Tibial artery (tissue), 4 donors: ENCODE data around the gene TYSND1.
"Not testable (repeated sequence)": the region's sequence is repeated elsewhere in the genome, so short reads cannot be mapped to it uniquely, and the experiment has no call there.

Experiments
- DNase-seq, 2 donors: peaks; one replicate each; pipeline ENCODE4 v3.0.0-alpha.2; 2019
- H3K27ac ChIP-seq, 2 donors: fragments of 200-600 bp; sonication (generic) in 1 of 2; 1 replicate in 1 of 2; 2 replicates in 1 of 2; pipeline ENCODE4 v1.5.1; 2018 to 2019; ENCODE audit warnings: mild to moderate bottlenecking in 1 of 2
- H3K27me3 ChIP-seq, 2 donors: fragments of 200-600 bp; sonication (generic) in 1 of 2; one replicate each; pipeline versions ENCODE4 v1.5.1 to v1.6.0; 2016 to 2019
- H3K36me3 ChIP-seq, 3 donors: fragments of 200-600 bp; sonication (generic) in 2 of 3; one replicate each; pipeline ENCODE4 v1.5.1; 2016 to 2019; ENCODE audit warnings: mild to moderate bottlenecking in 2 of 3
- H3K4me1 ChIP-seq, 4 donors: fragments of 200-600 bp; sonication (generic) in 2 of 4; 1 replicate in 3 of 4; 2 replicates in 1 of 4; pipeline ENCODE4 v1.5.1; 2016 to 2019
- H3K4me3 ChIP-seq, 2 donors: fragments of 200-600 bp; sonication (generic) in 1 of 2; 1 replicate in 1 of 2; 2 replicates in 1 of 2; pipeline ENCODE4 v1.5.1; 2018 to 2019; ENCODE audit warnings: mild to moderate bottlenecking in 2 of 2
- H3K9me3 ChIP-seq, 3 donors: fragments of 200-600 bp; sonication (generic) in 1 of 3; one replicate each; pipeline ENCODE4 v1.5.1; 2016 to 2019
- intact Hi-C: fragments of 100-400 bp; cut with DNase I; formaldehyde crosslinking; loops from one replicate; pipeline ENCODE4 v1.15.0; 2023; ENCODE audit warnings: low total_unique reads
- TF ChIP-seq, protein P1 (sequence below), 2 experiments: fragments of 200-600 bp in 1 of 2; fragments of 450-650 bp in 1 of 2; IDR thresholded peaks; one replicate each; pipeline ENCODE4 v1.5.1; 2017 to 2019; ENCODE audit warnings: antibody characterized with exemption in 2 of 2, mild to moderate bottlenecking in 1 of 2, moderate library complexity in 1 of 2

TYSND1 gene

DNA sequence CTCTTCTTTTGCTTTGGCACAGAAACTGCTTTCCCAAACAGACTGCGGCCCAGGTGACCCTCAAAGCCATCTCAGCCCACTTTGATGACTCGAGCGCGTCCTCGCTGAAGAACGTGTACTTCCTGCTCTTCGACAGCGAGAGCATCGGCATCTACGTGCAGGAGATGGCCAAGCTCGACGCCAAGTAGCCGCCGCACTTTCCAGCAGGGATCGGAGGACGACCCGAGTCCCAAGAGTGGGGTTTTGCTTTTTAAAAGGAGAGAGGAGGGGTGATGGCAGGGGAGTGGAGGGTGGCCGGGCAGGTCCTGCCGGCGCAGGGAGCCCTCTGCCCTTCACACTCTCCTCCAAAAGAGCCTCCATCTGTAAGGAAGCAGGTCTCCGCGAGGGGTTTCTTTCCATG is 35.0 kb downstream of the TYSND1 start:
- Histone ChIP-seq H3K4me1 (no peaks in the 10 kb centered on the region), H3K9me3 (no peaks in the 10 kb centered on the region), H3K27me3 (no peaks in the 10 kb centered on the region), H3K4me3 (no peak overlapping the region), H3K27ac (no peak overlapping the region), H3K36me3 (peaks cover 47 to 80% (median 58%) of the 10 kb centered on the region in 3 donors)
- no peak for DNase-seq
- TF ChIP-seq, protein P1, sequence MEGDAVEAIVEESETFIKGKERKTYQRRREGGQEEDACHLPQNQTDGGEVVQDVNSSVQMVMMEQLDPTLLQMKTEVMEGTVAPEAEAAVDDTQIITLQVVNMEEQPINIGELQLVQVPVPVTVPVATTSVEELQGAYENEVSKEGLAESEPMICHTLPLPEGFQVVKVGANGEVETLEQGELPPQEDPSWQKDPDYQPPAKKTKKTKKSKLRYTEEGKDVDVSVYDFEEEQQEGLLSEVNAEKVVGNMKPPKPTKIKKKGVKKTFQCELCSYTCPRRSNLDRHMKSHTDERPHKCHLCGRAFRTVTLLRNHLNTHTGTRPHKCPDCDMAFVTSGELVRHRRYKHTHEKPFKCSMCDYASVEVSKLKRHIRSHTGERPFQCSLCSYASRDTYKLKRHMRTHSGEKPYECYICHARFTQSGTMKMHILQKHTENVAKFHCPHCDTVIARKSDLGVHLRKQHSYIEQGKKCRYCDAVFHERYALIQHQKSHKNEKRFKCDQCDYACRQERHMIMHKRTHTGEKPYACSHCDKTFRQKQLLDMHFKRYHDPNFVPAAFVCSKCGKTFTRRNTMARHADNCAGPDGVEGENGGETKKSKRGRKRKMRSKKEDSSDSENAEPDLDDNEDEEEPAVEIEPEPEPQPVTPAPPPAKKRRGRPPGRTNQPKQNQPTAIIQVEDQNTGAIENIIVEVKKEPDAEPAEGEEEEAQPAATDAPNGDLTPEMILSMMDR (IDR thresholded peaks at IDR 0.05): no peak
- intact Hi-C loops: no loop called here

DNA sequence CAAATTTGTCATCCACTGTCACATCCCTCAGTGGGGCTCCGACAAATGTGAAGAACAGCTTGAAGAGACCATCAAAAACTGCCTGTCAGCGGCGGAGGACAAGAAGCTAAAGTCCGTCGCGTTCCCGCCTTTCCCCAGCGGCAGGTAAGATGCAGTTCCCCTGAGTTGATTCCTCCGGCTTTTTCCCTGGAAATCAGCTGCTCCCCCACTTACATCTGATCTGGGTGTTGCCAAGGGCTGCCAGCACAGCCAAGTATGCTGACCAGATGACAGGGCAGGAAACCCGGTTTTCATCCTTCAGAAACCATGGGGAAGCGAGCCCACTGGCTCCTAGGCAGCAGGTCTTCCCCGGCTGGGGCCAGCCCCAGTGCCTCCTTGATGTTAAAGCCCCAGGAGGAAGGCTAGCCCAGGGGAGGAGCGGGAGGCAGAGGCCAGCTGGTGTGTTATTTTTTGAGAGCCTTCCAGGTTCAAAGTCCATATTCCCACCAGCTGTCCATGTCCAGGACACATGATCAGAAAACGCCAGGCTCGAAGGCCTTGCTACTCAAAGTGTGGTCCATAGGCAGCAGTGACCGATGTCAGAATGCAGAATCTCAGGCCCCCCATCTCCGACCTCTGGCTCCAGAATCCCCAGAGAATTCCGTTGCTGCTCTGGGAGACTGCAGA is 37.3 kb downstream of the TYSND1 start:
- Histone ChIP-seq H3K36me3 (peaks cover 36 to 79% (median 44%) of the 10 kb centered on the region in 3 donors), H3K9me3 (no peaks in the 10 kb centered on the region), H3K4me1 (no peaks in the 10 kb centered on the region), H3K27me3 (no peaks in the 10 kb centered on the region), H3K4me3 (no peak overlapping the region), H3K27ac (no peak overlapping the region)
- TF ChIP-seq, protein P1 (IDR thresholded peaks at IDR 0.05): no peak
- DNase-seq: no peak
- intact Hi-C loops: no loop called here

- DNase-seq: no peak
- intact Hi-C loops: no loop called here
- Histone ChIP-seq H3K27ac (no peak overlapping the region), H3K4me1 (no peaks in the 10 kb centered on the region), H3K27me3 (no peaks in the 10 kb centered on the region), H3K9me3 (no peaks in the 10 kb centered on the region), H3K36me3 (peaks cover 16 to 63% (median 24%) of the 10 kb centered on the region in 3 donors), H3K4me3 (no peak overlapping the region)
- TF ChIP-seq, protein P1 (IDR thresholded peaks at IDR 0.05): peak in 1 of 2 experiments; percentile 24
Measured at GRCh38 chr10:70106958-70107791, 39.3 kb downstream of the TYSND1 start.

DNA sequence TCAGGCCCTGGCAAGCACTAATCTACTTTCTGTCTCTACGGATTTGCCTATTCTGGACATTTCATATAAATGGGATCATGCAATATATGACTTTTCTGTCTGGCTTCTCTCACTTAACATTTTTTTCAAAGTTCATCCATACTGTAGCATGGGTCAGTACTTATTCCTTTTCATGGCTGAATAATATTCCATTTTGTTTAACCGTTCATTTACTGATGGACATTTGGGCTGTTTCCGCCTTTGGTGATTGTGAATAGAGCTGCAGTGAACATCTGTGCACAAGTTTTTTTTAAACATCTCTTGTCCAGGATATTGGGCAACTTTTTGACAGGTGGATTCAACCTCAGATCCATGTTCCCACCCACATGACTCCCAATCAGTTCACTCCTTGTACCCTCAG is 44.8 kb downstream of the TYSND1 start:
- no peak for DNase-seq
- Histone ChIP-seq H3K36me3 (peaks cover 3 to 73% (median 8%) of the 10 kb centered on the region in 3 donors), H3K4me3 (no peak overlapping the region), H3K9me3 (no peaks in the 10 kb centered on the region), H3K4me1 (no peaks in the 10 kb centered on the region), H3K27me3 (no peaks in the 10 kb centered on the region), H3K27ac (no peak overlapping the region)
- intact Hi-C loops: no loop called here
- TF ChIP-seq, protein P1 (IDR thresholded peaks at IDR 0.05): no peak

GRCh38 chr10:70101068-70101562 is 45.4 kb downstream of the TYSND1 start:
- H3K9me3 ChIP-seq, H3K27ac ChIP-seq, H3K27me3 ChIP-seq, H3K4me3 ChIP-seq, intact Hi-C loops, H3K4me1 ChIP-seq, DNase-seq: not testable (repeated sequence)
- peaks cover 3 to 78% (median 8%) of the 10 kb centered on the region in 3 donors for H3K36me3 ChIP-seq

DNA sequence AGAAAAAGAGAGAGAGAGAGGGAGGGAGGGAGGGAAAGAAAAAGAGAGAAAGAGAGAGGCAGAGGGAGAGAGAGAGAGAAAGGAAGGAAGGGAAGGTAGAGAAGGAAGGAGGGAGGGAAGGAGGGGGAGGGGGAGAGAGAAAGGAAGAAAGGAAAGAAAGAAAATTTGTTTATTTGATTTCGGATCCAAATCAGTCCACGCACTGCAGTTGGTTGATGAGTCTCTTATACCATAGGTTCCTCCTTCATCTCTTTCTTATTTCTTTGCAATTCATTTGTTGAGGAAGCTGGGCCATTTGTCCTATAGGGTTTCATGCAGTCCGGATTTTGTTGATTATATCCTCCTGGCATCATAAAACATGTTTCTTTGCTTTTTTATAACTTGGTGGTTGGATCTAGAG is 48.2 kb downstream of the TYSND1 start:
- TF ChIP-seq, protein P1 (IDR thresholded peaks at IDR 0.05): no peak
- H3K36me3 ChIP-seq: peaks cover 8 to 84% (median 10%) of the 10 kb centered on the region in 3 donors
- intact Hi-C loops: no loop called here
- no peaks in the 10 kb centered on the region for H3K27me3 ChIP-seq
- H3K9me3 ChIP-seq: no peaks in the 10 kb centered on the region
- H3K4me3 ChIP-seq: no peak overlapping the region
- no peak for DNase-seq
- no peak overlapping the region for H3K27ac ChIP-seq
- H3K4me1 ChIP-seq: no peaks in the 10 kb centered on the region
